ENCODE measurements around the gene PAPOLA.

DNA sequence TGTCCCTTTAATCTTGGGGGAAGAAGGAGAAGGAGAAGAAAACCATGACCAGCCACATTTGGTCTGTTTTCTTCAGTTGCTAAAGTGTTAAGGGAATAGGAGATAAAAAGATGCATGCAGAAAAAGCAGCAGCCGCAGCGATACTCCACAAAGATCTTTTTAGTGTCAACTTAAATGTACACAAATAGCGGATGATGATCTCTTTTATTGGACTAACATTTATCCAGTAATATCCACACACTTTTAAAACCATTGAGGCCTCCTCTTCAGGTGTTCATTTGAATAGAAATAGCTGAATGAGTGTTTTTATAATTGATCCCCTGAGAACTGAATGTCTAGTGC is 83.5 kb downstream of the PAPOLA start:
- TF ChIP-seq GATA2 (IDR thresholded peaks at IDR 0.05; ENCODE audit: low read depth, low read length) (no peak), GATA3 (IDR thresholded peaks at IDR 0.05; ENCODE audit: low read depth, low read length) (no peak)
